Measurements from ENCODE around the gene MAP2K5. TPM values are rescaled to one million over a fixed set of nuclear protein-coding genes. Genes with fewer than 3 reads are reported as not detected.
A peak's percentile ranks its signal among the peaks of the same experiment; 100 is the strongest.

Gene MAP2K5
- total and polyA plus RNA-seq, 9 of the 15 experiments (the other 6 are each of a cell fraction or from before 2014, with no cell fraction given), result 0.41 to 16.5 (median 7.5) TPM

DNA sequence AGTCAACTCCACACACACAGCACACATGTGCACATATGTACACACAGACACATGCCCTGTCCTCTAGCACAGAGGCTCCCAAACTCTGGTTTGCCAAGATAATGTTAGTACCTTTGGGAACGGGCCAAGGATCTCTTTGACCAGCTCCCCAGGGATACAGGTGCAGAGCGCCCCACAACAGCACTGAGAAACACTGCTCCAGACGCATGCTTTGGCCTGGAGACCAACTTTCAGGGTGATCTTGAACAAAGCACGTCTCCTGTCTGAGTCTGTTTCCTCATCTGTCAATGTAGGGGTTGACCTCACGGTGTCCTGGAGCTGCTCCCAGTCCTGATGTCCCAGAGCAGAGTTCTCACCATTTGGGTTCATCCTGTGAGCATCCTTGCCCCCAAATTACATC is 266.9 kb downstream of the MAP2K5 start:
- peak; percentile 16 for ATAC-seq
- Histone ChIP-seq H3K4me3 (no peak overlapping the region), H3K4me2 (ENCODE audit: insufficient read depth, low read length) (no peak overlapping the region), H3K9ac (ENCODE audit: insufficient read depth in 1 of 2, low read depth in 2 of 2, low read length in 2 of 2) (no peak overlapping the region), H3K27me3 (ENCODE audit: control insufficient read depth in 2 of 2, insufficient read depth in 2 of 2, low read length in 2 of 2) (peaks cover 3 to 17% of the 10 kb centered on the region in 2 experiments; a peak in 2 of 5 replicates), H3K9me1 (ENCODE audit: control insufficient read depth, insufficient read depth, low read length) (peaks cover 5% of the 10 kb centered on the region), H3K27ac (ENCODE audit: extremely low read depth, low read depth, low read length) (no peak overlapping the region), H3K36me3 (ENCODE audit: control insufficient read depth, insufficient read depth, low read length) (no peaks in the 10 kb centered on the region), H4K20me1 (replicated peaks; ENCODE audit: control insufficient read depth, insufficient read depth, low read length) (0 out of 2 replicates have a peak, but pooled peaks cover 6% of the 10 kb centered on the region), H3K4me1 (replicated peaks in 1 of 2; ENCODE audit: control insufficient read depth in 2 of 2, insufficient read depth in 2 of 2, low read length in 2 of 2) (peaks cover 3 to 22% of the 10 kb centered on the region in 2 experiments), H3K79me2 (ENCODE audit: control insufficient read depth, insufficient read depth, low read length) (no peaks in the 10 kb centered on the region), H3K9me3 (replicated peaks; ENCODE audit: control insufficient read depth, insufficient read depth, low read depth, low read length) (no peaks in the 10 kb centered on the region), H2AFZ (ENCODE audit: low read depth, low read length) (no peak overlapping the region)
- no peak for TF ChIP-seq ZNF121 (CRISPR knock-in tag; conservative IDR thresholded peaks at IDR 0.05)
- no peak for TF ChIP-seq ATF7 (IDR thresholded peaks at IDR 0.05)
- no peak for TF ChIP-seq SRSF3 (IDR thresholded peaks at IDR 0.05; ENCODE audit: insufficient read depth, low read length)
- TF ChIP-seq BMI1 (IDR thresholded peaks at IDR 0.05; ENCODE audit: low read length), result no peak
- no peak for TF ChIP-seq SMARCB1 (IDR thresholded peaks at IDR 0.05; ENCODE audit: insufficient read length, low read depth)
- TF ChIP-seq, protein P1, sequence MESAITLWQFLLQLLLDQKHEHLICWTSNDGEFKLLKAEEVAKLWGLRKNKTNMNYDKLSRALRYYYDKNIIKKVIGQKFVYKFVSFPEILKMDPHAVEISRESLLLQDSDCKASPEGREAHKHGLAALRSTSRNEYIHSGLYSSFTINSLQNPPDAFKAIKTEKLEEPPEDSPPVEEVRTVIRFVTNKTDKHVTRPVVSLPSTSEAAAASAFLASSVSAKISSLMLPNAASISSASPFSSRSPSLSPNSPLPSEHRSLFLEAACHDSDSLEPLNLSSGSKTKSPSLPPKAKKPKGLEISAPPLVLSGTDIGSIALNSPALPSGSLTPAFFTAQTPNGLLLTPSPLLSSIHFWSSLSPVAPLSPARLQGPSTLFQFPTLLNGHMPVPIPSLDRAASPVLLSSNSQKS (CRISPR knock-in tag; IDR thresholded peaks at IDR 0.05), result no peak
- TF ChIP-seq FOSL1 (tag; conservative IDR thresholded peaks at IDR 0.05), result no peak
- TF ChIP-seq MCM3 (IDR thresholded peaks at IDR 0.05), result no peak
- TF ChIP-seq, protein P2, sequence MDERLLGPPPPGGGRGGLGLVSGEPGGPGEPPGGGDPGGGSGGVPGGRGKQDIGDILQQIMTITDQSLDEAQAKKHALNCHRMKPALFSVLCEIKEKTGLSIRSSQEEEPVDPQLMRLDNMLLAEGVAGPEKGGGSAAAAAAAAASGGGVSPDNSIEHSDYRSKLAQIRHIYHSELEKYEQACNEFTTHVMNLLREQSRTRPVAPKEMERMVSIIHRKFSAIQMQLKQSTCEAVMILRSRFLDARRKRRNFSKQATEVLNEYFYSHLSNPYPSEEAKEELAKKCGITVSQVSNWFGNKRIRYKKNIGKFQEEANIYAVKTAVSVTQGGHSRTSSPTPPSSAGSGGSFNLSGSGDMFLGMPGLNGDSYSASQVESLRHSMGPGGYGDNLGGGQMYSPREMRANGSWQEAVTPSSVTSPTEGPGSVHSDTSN (CRISPR knock-in tag; IDR thresholded peaks at IDR 0.05; ENCODE audit: low read depth), result no peak
- TF ChIP-seq, protein P2 (tag; conservative IDR thresholded peaks at IDR 0.05; ENCODE audit: low read depth), result no peak
- no peak for DNase-seq (ENCODE audit: extremely low read depth in 1 of 4, low spot score in 3 of 4)
- WGBS (ENCODE audit: insufficient coverage, low coverage, missing lambda C conversion rate), result 31% methylated on average over 5 of the region's 5 CpGs
- CTCF ChIA-PET (ENCODE audit: low intra/inter-chr PET ratio), result no interaction called here
- POLR2A ChIA-PET, result interaction anchor here (0.7 to 1.4 kb wide), 2 partner anchors 12 to 98 kb away, joined by 3 to 6 read pairs; no protein-coding TSS in a partner anchor
- no TSS peak for BruUV-seq (replicated peaks)
- FAIRE-seq, result no peak
- in situ Hi-C loops (cut with MboI) (no loop called here), intact Hi-C loops (cut with micrococcal nuclease) (no loop called here)
